ENCODE measurements around the gene HDGF. TPM values are rescaled to one million over a fixed set of nuclear protein-coding genes. Genes with fewer than 3 reads are reported as not detected.

HDGF gene
- total and polyA plus RNA-seq, 2 of the 8 experiments (the other 6 are each of a cell fraction or from before 2014, with no cell fraction given) = 145 to 391 TPM

- Histone ChIP-seq H2BK15ac (ENCODE audit: low read length) (no peak overlapping the region), H3K9me3 (ENCODE audit: insufficient read depth in 2 of 2, low read depth in 1 of 2, low read length in 1 of 2) (no peaks in the 10 kb centered on the region), H3K23me2 (ENCODE audit: low read depth, low read length) (no peaks in the 10 kb centered on the region; the same call in 1 of the 2 replicates), H2AK5ac (ENCODE audit: low read depth, low read length) (no peak overlapping the region), H3K79me1 (ENCODE audit: low read depth, low read length) (peaks cover 2% of the 10 kb centered on the region; the same call in 1 of the 2 replicates), H4K8ac (ENCODE audit: extremely low read depth, insufficient read depth, low read length) (no peak overlapping the region), H2BK20ac (ENCODE audit: low read length) (no peak overlapping the region), H3K4me3 (ENCODE audit: extremely low read depth in 1 of 4, insufficient read depth in 2 of 4, low read depth in 3 of 4, low read length in 4 of 4) (no peak overlapping the region), H2BK12ac (ENCODE audit: low read depth, low read length) (no peak overlapping the region), H3K79me2 (ENCODE audit: control insufficient read depth in 1 of 2, insufficient read depth in 2 of 2, low read length in 2 of 2) (peaks cover 7 to 38% of the 10 kb centered on the region in 2 experiments), H3K23ac (ENCODE audit: insufficient read length) (no peak overlapping the region), H3K27me3 (replicated peaks in 1 of 4; ENCODE audit: control insufficient read depth in 3 of 4, extremely low read depth in 1 of 4, insufficient read depth in 3 of 4, low read length in 3 of 4) (no peaks in the 10 kb centered on the region), H3K4me1 (replicated peaks in 1 of 4; ENCODE audit: control insufficient read depth in 3 of 4, insufficient read depth in 4 of 4, low read length in 3 of 4) (peaks cover 2 to 15% (median 10%) of the 10 kb centered on the region in 4 experiments; a peak in 6 of 7 replicates), H4K20me1 (replicated peaks in 1 of 2; ENCODE audit: control insufficient read depth in 1 of 2, insufficient read depth in 2 of 2, low read length in 2 of 2) (peaks cover 13 to 23% of the 10 kb centered on the region in 2 experiments), H3K27ac (ENCODE audit: low read depth, low read length) (no peak overlapping the region), H3K14ac (ENCODE audit: insufficient read length) (no peak overlapping the region), H3K4ac (replicated peaks; ENCODE audit: insufficient read length, low read depth, low read length) (no peak overlapping the region), H4K91ac (replicated peaks; ENCODE audit: insufficient read length, low read length) (no peak overlapping the region), H3K9ac (replicated peaks in 1 of 4; ENCODE audit: extremely low read depth in 1 of 4, low read depth in 3 of 4, low read length in 3 of 4) (no peak overlapping the region), H2BK120ac (replicated peaks; ENCODE audit: low read depth, low read length) (no peak overlapping the region), H4K5ac (ENCODE audit: insufficient read length, low read depth, low read length) (no peak overlapping the region), H3K56ac (replicated peaks; ENCODE audit: insufficient read length, low read depth, low read length) (no peak overlapping the region), H2BK5ac (ENCODE audit: low read depth, low read length) (no peak overlapping the region), H3K18ac (ENCODE audit: extremely low read depth, low read length) (no peak overlapping the region), H3K36me3 (ENCODE audit: control insufficient read depth in 2 of 4, insufficient read depth in 4 of 4, low read length in 3 of 4) (peaks cover 16 to 31% (median 30%) of the 10 kb centered on the region in 4 experiments), H2AFZ (ENCODE audit: low read length) (no peak overlapping the region), H3K4me2 (ENCODE audit: insufficient read depth in 1 of 2, low read depth in 2 of 2, low read length in 2 of 2) (no peak overlapping the region)
- ChIA-PET POLR2A (ENCODE audit: partially characterized antibody) (interaction anchor here (1.0 to 8.5 kb wide), 6 partner anchors 10 to 163 kb away, joined by 3 to 135 read pairs (median 11); partner anchors contain the start of gene MRPL24), CTCF (ENCODE audit: partially characterized antibody) (interaction anchor here (0.6 to 65.2 kb wide), 8 partner anchors 34 to 1831 kb away, joined by 3 to 4284 read pairs (median 4); partner anchors contain the start of genes CRABP2, NES and NTRK1)
- no peak for DNase-seq (ENCODE audit: low read depth in 1 of 2, low spot score in 2 of 2)
- WGBS, 2 experiments (ENCODE audit: extremely low coverage in 1 of 2, insufficient coverage in 1 of 2, insufficient read length in 1 of 2, insufficient replicate concordance in 2 of 2, low coverage in 1 of 2, low lambda C conversion rate in 2 of 2, missing lambda C conversion rate in 1 of 2) = 87% methylated on average over 2 of the region's 2 CpGs; no CpG with 5 or more reads in 1 of the 2 experiments
- no peak for FAIRE-seq
- TF ChIP-seq CBX8 (IDR thresholded peaks at IDR 0.05; ENCODE audit: borderline replicate concordance, low read depth, low read length) = no peak
- TF ChIP-seq CTBP2 (IDR thresholded peaks at IDR 0.05; ENCODE audit: borderline replicate concordance, insufficient read depth, insufficient read length, low read length) = no peak
- no peak for TF ChIP-seq PHF8 (conservative IDR thresholded peaks at IDR 0.05; ENCODE audit: low read depth, low read length)
- no peak for TF ChIP-seq CHD2 (IDR thresholded peaks at IDR 0.05; ENCODE audit: low read length)
- TF ChIP-seq EGR1 (IDR thresholded peaks at IDR 0.05; ENCODE audit: borderline replicate concordance, low read depth, low read length) = no peak
- no peak for TF ChIP-seq CEBPB (IDR thresholded peaks at IDR 0.05; ENCODE audit: low read depth, low read length)
- no peak for TF ChIP-seq ASH2L (IDR thresholded peaks at IDR 0.05; ENCODE audit: low read length)
- no peak for TF ChIP-seq HDAC2 (IDR thresholded peaks at IDR 0.05; ENCODE audit: borderline replicate concordance in 1 of 2, low read depth in 2 of 2, low read length in 2 of 2)
- no peak for TF ChIP-seq KDM5A (IDR thresholded peaks at IDR 0.05; ENCODE audit: low read length)
- no peak for TF ChIP-seq SP1 (IDR thresholded peaks at IDR 0.05; ENCODE audit: low read depth, low read length)
- no peak for TF ChIP-seq JUND (IDR thresholded peaks at IDR 0.05; ENCODE audit: low read length)
Measured at GRCh38 chr1:156721131-156721530, 30.3 kb downstream of the HDGF start.

All from H1 (cell line).